Measurements from ENCODE around the gene IFT20. TPM values are rescaled to one million over a fixed set of nuclear protein-coding genes. Genes with fewer than 3 reads are reported as not detected.
A peak's percentile ranks its signal among the peaks of the same experiment; 100 is the strongest.

The IFT20 gene
- total and polyA plus RNA-seq, 4 experiments from 2014 or later: 38.7 to 63.7 (median 43.3) TPM

- POLR2A ChIA-PET (ENCODE audit: partially characterized antibody): interaction anchor here (0.6 kb wide), 1 partner anchor 20 kb away, joined by 3 read pairs; no protein-coding TSS in a partner anchor
- no peak overlapping the region for H3K27ac ChIP-seq (ENCODE audit: low read depth, low read length)
- no peak for DNase-seq
- Mint-ChIP-seq H3K27me3 (no peaks in the 10 kb centered on the region), H3K9me3 (no peaks in the 10 kb centered on the region), H3K27ac (no peak overlapping the region), H3K4me3 (no peak overlapping the region), H3K4me1 (peaks cover 0 to 4% (median 1%) of the 10 kb centered on the region in 4 donors), H3K36me3 (peaks cover 23 to 32% of the 10 kb centered on the region in 2 donors)
- no peaks in the 10 kb centered on the region for H3K9me3 ChIP-seq (ENCODE audit: control insufficient read depth in 1 of 2, low read length in 2 of 2)
- no peak overlapping the region for H3K4me3 ChIP-seq (ENCODE audit: low read length in 2 of 2)
- CTCF ChIA-PET (ENCODE audit: partially characterized antibody): interaction anchor here (2.0 kb wide), 1 partner anchor 53 kb away, joined by 7 read pairs; no protein-coding TSS in a partner anchor
- no peaks in the 10 kb centered on the region for H3K27me3 ChIP-seq (ENCODE audit: insufficient read depth, low read length)
- H3K4me1 ChIP-seq (ENCODE audit: insufficient read depth, low read length): no peaks in the 10 kb centered on the region
- intact Hi-C loops (cut with micrococcal nuclease): no loop called here
- H3K36me3 ChIP-seq (ENCODE audit: insufficient read depth, low read length): peaks cover 37% of the 10 kb centered on the region
These were observed 28.7 kb upstream of the IFT20 start for GRCh38 chr17:28363776-28364650.

GRCh38 chr17:28363186-28363585 is 27.9 kb upstream of the IFT20 start:
- no peak for DNase-seq
- H3K36me3 ChIP-seq (ENCODE audit: insufficient read depth, low read length): peaks cover 39% of the 10 kb centered on the region
- H3K4me3 Mint-ChIP-seq: no peak overlapping the region
- H3K27me3 ChIP-seq (ENCODE audit: insufficient read depth, low read length): no peaks in the 10 kb centered on the region
- intact Hi-C loops (cut with micrococcal nuclease): no loop called here
- no peaks in the 10 kb centered on the region for H3K9me3 ChIP-seq (ENCODE audit: control insufficient read depth in 1 of 2, low read length in 2 of 2)
- H3K36me3 Mint-ChIP-seq: peaks cover 24 to 36% of the 10 kb centered on the region in 2 donors
- no peaks in the 10 kb centered on the region for H3K9me3 Mint-ChIP-seq
- no peak overlapping the region for H3K27ac ChIP-seq (ENCODE audit: low read depth, low read length)
- peaks cover 3 to 9% (median 6%) of the 10 kb centered on the region in 4 donors for H3K4me1 Mint-ChIP-seq
- peaks cover 7% of the 10 kb centered on the region for H3K4me1 ChIP-seq (ENCODE audit: insufficient read depth, low read length)
- ChIA-PET CTCF (ENCODE audit: partially characterized antibody) (interaction anchor here (2.0 kb wide), 1 partner anchor 54 kb away, joined by 7 read pairs; no protein-coding TSS in a partner anchor), POLR2A (ENCODE audit: partially characterized antibody) (interaction anchor here (0.6 kb wide), 1 partner anchor 21 kb away, joined by 3 read pairs; no protein-coding TSS in a partner anchor)
- no peaks in the 10 kb centered on the region for H3K27me3 Mint-ChIP-seq
- H3K27ac Mint-ChIP-seq: no peak overlapping the region
- H3K4me3 ChIP-seq (ENCODE audit: low read length in 2 of 2): no peak overlapping the region

GRCh38 chr17:28357901-28358197 is 22.6 kb upstream of the IFT20 start:
- H3K4me3 ChIP-seq (ENCODE audit: low read length in 2 of 2): peak overlapping the region; percentile 67 to 90
- ChIA-PET POLR2A (ENCODE audit: partially characterized antibody) (interaction anchor here (0.7 to 5.6 kb wide), 19 partner anchors 11 to 594 kb away, joined by 3 to 130 read pairs (median 4); partner anchors contain the start of genes IFT20, LYRM9, NEK8 and PIGS), CTCF (ENCODE audit: partially characterized antibody) (interaction anchor here (0.9 to 2.1 kb wide), 6 partner anchors 9 to 107 kb away, joined by 3 to 17 read pairs (median 4); partner anchors contain the start of genes IFT20, SARM1, TNFAIP1 and VTN)
- intact Hi-C loops (cut with micrococcal nuclease): loop anchor here (1.0 kb wide), 5 partner anchors 13 to 317 kb away; partner anchors contain the start of genes IFT20, SARM1, TMEM97 and TNFAIP1
- Mint-ChIP-seq H3K9me3 (no peaks in the 10 kb centered on the region), H3K4me3 (peak overlapping the region; percentile 92 to 98 (median 95)), H3K27me3 (no peaks in the 10 kb centered on the region), H3K27ac (peak overlapping the region; percentile 93 to 97 (median 96)), H3K36me3 (peaks cover 41 to 52% of the 10 kb centered on the region in 2 donors), H3K4me1 (peaks cover 18 to 36% (median 26%) of the 10 kb centered on the region in 4 donors)
- no peaks in the 10 kb centered on the region for H3K27me3 ChIP-seq (ENCODE audit: insufficient read depth, low read length)
- H3K4me1 ChIP-seq (ENCODE audit: insufficient read depth, low read length): peaks cover 24% of the 10 kb centered on the region
- H3K27ac ChIP-seq (ENCODE audit: low read depth, low read length): peak overlapping the region; percentile 85
- H3K36me3 ChIP-seq (ENCODE audit: insufficient read depth, low read length): peaks cover 53% of the 10 kb centered on the region
- DNase-seq: no peak
- no peaks in the 10 kb centered on the region for H3K9me3 ChIP-seq (ENCODE audit: control insufficient read depth in 1 of 2, low read length in 2 of 2)

GRCh38 chr17:28357061-28357900 is 22.0 kb upstream of the IFT20 start, which contains the start of gene POLDIP2:
Gene POLDIP2 (minus strand): TSS chr17:28357527. CDS start chr17:28357448, 79 bp downstream.
- H3K27me3 Mint-ChIP-seq: no peaks in the 10 kb centered on the region
- Histone ChIP-seq H3K27me3 (ENCODE audit: insufficient read depth, low read length) (no peaks in the 10 kb centered on the region), H3K9me3 (ENCODE audit: control insufficient read depth in 1 of 2, low read length in 2 of 2) (no peaks in the 10 kb centered on the region), H3K36me3 (ENCODE audit: insufficient read depth, low read length) (peaks cover 50% of the 10 kb centered on the region), H3K4me1 (ENCODE audit: insufficient read depth, low read length) (peaks cover 24% of the 10 kb centered on the region), H3K4me3 (ENCODE audit: low read length in 2 of 2) (peak within 1 kb of the TSS; percentile 67 to 90), H3K27ac (ENCODE audit: low read depth, low read length) (peak within 1 kb of the TSS; percentile 85)
- peaks cover 18 to 36% (median 26%) of the 10 kb centered on the region in 4 donors for H3K4me1 Mint-ChIP-seq
- peaks cover 44 to 52% of the 10 kb centered on the region in 2 donors for H3K36me3 Mint-ChIP-seq
- ChIA-PET CTCF (ENCODE audit: partially characterized antibody) (interaction anchor here (1.0 to 2.1 kb wide), 5 partner anchors 10 to 106 kb away, joined by 3 to 17 read pairs (median 4); partner anchors contain the start of genes IFT20 and TNFAIP1), POLR2A (ENCODE audit: partially characterized antibody) (interaction anchor here (0.6 to 5.6 kb wide), 24 partner anchors 11 to 595 kb away, joined by 3 to 130 read pairs (median 4); partner anchors contain the start of genes IFT20, LYRM9, NEK8 and PIGS)
- intact Hi-C loops (cut with micrococcal nuclease): loop anchor here (1.0 kb wide), 5 partner anchors 14 to 316 kb away; partner anchors contain the start of genes IFT20, SARM1, TMEM97 and TNFAIP1
- no peaks in the 10 kb centered on the region for H3K9me3 Mint-ChIP-seq
- DNase-seq: peak; percentile 95 to 96 (median 96)
- peak within 1 kb of the TSS; percentile 92 to 98 (median 95) for H3K4me3 Mint-ChIP-seq
- H3K27ac Mint-ChIP-seq: peak within 1 kb of the TSS; percentile 93 to 97 (median 96)

- no peaks in the 10 kb centered on the region for H3K27me3 Mint-ChIP-seq
- intact Hi-C loops (cut with micrococcal nuclease): no loop called here
- no peaks in the 10 kb centered on the region for H3K27me3 ChIP-seq (ENCODE audit: insufficient read depth, low read length)
- H3K4me1 Mint-ChIP-seq: peaks cover 0 to 7% (median 2%) of the 10 kb centered on the region in 4 donors
- peaks cover 57 to 73% of the 10 kb centered on the region in 2 donors for H3K36me3 Mint-ChIP-seq
- no peak overlapping the region for H3K27ac ChIP-seq (ENCODE audit: low read depth, low read length)
- H3K9me3 Mint-ChIP-seq: no peaks in the 10 kb centered on the region
- ChIA-PET CTCF (ENCODE audit: partially characterized antibody) (no interaction called here), POLR2A (ENCODE audit: partially characterized antibody) (interaction anchor here (0.8 to 2.1 kb wide), 2 partner anchors 15 to 471 kb away, joined by 3 to 7 read pairs; partner anchors contain the start of genes IFT20 and TNFAIP1)
- no peak overlapping the region for H3K4me3 Mint-ChIP-seq
- no peak for DNase-seq
- no peaks in the 10 kb centered on the region for H3K4me1 ChIP-seq (ENCODE audit: insufficient read depth, low read length)
- peaks cover 69% of the 10 kb centered on the region for H3K36me3 ChIP-seq (ENCODE audit: insufficient read depth, low read length)
- H3K9me3 ChIP-seq (ENCODE audit: control insufficient read depth in 1 of 2, low read length in 2 of 2): no peaks in the 10 kb centered on the region
- H3K4me3 ChIP-seq (ENCODE audit: low read length in 2 of 2): no peak overlapping the region
- H3K27ac Mint-ChIP-seq: no peak overlapping the region
These were observed 15.0 kb upstream of the IFT20 start for GRCh38 chr17:28350271-28350670.

- Mint-ChIP-seq H3K9me3 (no peaks in the 10 kb centered on the region), H3K27me3 (no peaks in the 10 kb centered on the region), H3K36me3 (peaks cover 53 to 80% of the 10 kb centered on the region in 2 donors), H3K4me3 (no peak overlapping the region), H3K4me1 (no peaks in the 10 kb centered on the region), H3K27ac (peak overlapping the region in 1 of 7 donors; percentile 46)
- H3K9me3 ChIP-seq (ENCODE audit: control insufficient read depth in 1 of 2, low read length in 2 of 2): no peaks in the 10 kb centered on the region
- no peak for DNase-seq
- ChIA-PET CTCF (ENCODE audit: partially characterized antibody) (interaction anchor here (0.9 kb wide), 1 partner anchor 543 kb away, joined by 3 read pairs; no protein-coding TSS in a partner anchor), POLR2A (ENCODE audit: partially characterized antibody) (no interaction called here)
- H3K36me3 ChIP-seq (ENCODE audit: insufficient read depth, low read length): peaks cover 72% of the 10 kb centered on the region
- H3K4me1 ChIP-seq (ENCODE audit: insufficient read depth, low read length): no peaks in the 10 kb centered on the region
- no peak overlapping the region for H3K27ac ChIP-seq (ENCODE audit: low read depth, low read length)
- intact Hi-C loops (cut with micrococcal nuclease): no loop called here
- H3K4me3 ChIP-seq (ENCODE audit: low read length in 2 of 2): no peak overlapping the region
- no peaks in the 10 kb centered on the region for H3K27me3 ChIP-seq (ENCODE audit: insufficient read depth, low read length)
These were observed 13.7 kb upstream of the IFT20 start for GRCh38 chr17:28348979-28349378.
